ENCODE measurements around the gene PCDHGA7. TPM values are rescaled to one million over a fixed set of nuclear protein-coding genes. Genes with fewer than 3 reads are reported as not detected.
"Not testable (repeated sequence)": the region's sequence is repeated elsewhere in the genome, so short reads cannot be mapped to it uniquely, and the experiment has no call there.

Gene PCDHGA7
- total and polyA plus RNA-seq, 2 donors (not counting 3 experiments of a cell fraction or from before 2014, with no cell fraction given): 0.84 to 1.8 TPM

GRCh38 chr5:141345327-141345726 lies 37.2 kb upstream of the PCDHGA7 start:
- no peaks in the 10 kb centered on the region for H4K20me1 ChIP-seq (replicated peaks; ENCODE audit: control insufficient read depth, extremely low read depth, insufficient read depth, low read length)
- H3K4me3 ChIP-seq (replicated peaks in 1 of 3; ENCODE audit: insufficient read depth in 1 of 3, low read depth in 1 of 3, low read length in 3 of 3): no peak overlapping the region
- BruUV-seq (replicated peaks): no TSS peak
- H3K27ac ChIP-seq (ENCODE audit: insufficient read depth, low read depth, low read length): no peak overlapping the region
- intact Hi-C loops (cut with micrococcal nuclease) (no loop called here), dilution Hi-C loops (cut with MboI; ENCODE audit: extremely low pct_ligation_motif_present, low sequenced_read_pairs) (no loop called here)
- FAIRE-seq (no peak), DNase-seq (ENCODE audit: low read depth, low spot score) (no peak)
- H3K9ac ChIP-seq (replicated peaks; ENCODE audit: extremely low read depth, insufficient read depth, low read length): no peak overlapping the region
- no peaks in the 10 kb centered on the region for H3K36me3 ChIP-seq (ENCODE audit: control insufficient read depth in 2 of 2, extremely low read depth in 1 of 2, insufficient read depth in 2 of 2, low read length in 2 of 2)
- no peak for TF ChIP-seq MAX (IDR thresholded peaks at IDR 0.05; ENCODE audit: insufficient read depth, insufficient read length)
- TF ChIP-seq FOS (IDR thresholded peaks at IDR 0.05; ENCODE audit: borderline replicate concordance, insufficient read depth, low read length): no peak
- no peak for TF ChIP-seq EZH2 (IDR thresholded peaks at IDR 0.05; ENCODE audit: borderline replicate concordance, low read depth, low read length, severe bottlenecking)
- no peak for TF ChIP-seq POLR2AphosphoS5 (IDR thresholded peaks at IDR 0.05; ENCODE audit: insufficient read depth, low read depth, low read length)
- TF ChIP-seq MYC (IDR thresholded peaks at IDR 0.05; ENCODE audit: low read depth, low read length): no peak
- TF ChIP-seq POLR2A (IDR thresholded peaks at IDR 0.05; ENCODE audit: low read depth, low read length): no peak
- TF ChIP-seq CTCF (IDR thresholded peaks at IDR 0.05; ENCODE audit: extremely low read depth in 1 of 2, insufficient read depth in 1 of 2, low read depth in 1 of 2, low read length in 2 of 2): no peak
- TF ChIP-seq GATA2 (IDR thresholded peaks at IDR 0.05; ENCODE audit: insufficient read depth, insufficient read length, low read depth, low read length): no peak
- TF ChIP-seq JUN (IDR thresholded peaks at IDR 0.05; ENCODE audit: borderline replicate concordance, insufficient read depth, insufficient read length, low read depth): no peak
- ChIA-PET POLR2A (no interaction called here), CTCF (interaction anchor here (1.4 kb wide), 1 partner anchor 15 kb away, joined by 3 read pairs; the partner anchor contains the start of gene PCDHGA1)
- H3K4me2 ChIP-seq (ENCODE audit: insufficient read depth, low read length): no peak overlapping the region
- no peaks in the 10 kb centered on the region for H3K9me1 ChIP-seq (replicated peaks; ENCODE audit: control insufficient read depth, extremely low read depth, insufficient read depth, low read length)
- no peak overlapping the region for H2AFZ ChIP-seq (ENCODE audit: low read depth, low read length)
- H3K27me3 ChIP-seq (ENCODE audit: control insufficient read depth in 2 of 2, insufficient read depth in 2 of 2, low read length in 2 of 2): peaks cover 10 to 25% of the 10 kb centered on the region in 2 experiments
- H3K4me1 ChIP-seq (ENCODE audit: control insufficient read depth, extremely low read depth, insufficient read depth, low read length): peaks cover 3% of the 10 kb centered on the region
- H3K9me3 ChIP-seq (replicated peaks; ENCODE audit: control insufficient read depth, insufficient read depth, low read length): no peaks in the 10 kb centered on the region
- no peaks in the 10 kb centered on the region for H3K79me2 ChIP-seq (ENCODE audit: control insufficient read depth, insufficient read depth, low read length)

- H3K4me2 ChIP-seq (ENCODE audit: insufficient read depth, low read length); H3K9me3 ChIP-seq (replicated peaks; ENCODE audit: control insufficient read depth, insufficient read depth, low read length); POLR2A ChIA-PET; H3K4me3 ChIP-seq (replicated peaks in 1 of 3; ENCODE audit: insufficient read depth in 1 of 3, low read depth in 1 of 3, low read length in 3 of 3); H4K20me1 ChIP-seq (replicated peaks; ENCODE audit: control insufficient read depth, extremely low read depth, insufficient read depth, low read length); H3K27ac ChIP-seq (ENCODE audit: insufficient read depth, low read depth, low read length); FAIRE-seq; H3K4me1 ChIP-seq (ENCODE audit: control insufficient read depth, extremely low read depth, insufficient read depth, low read length); H3K9me1 ChIP-seq (replicated peaks; ENCODE audit: control insufficient read depth, extremely low read depth, insufficient read depth, low read length); dilution Hi-C loops (cut with MboI; ENCODE audit: extremely low pct_ligation_motif_present, low sequenced_read_pairs); BruUV-seq (replicated peaks); H3K79me2 ChIP-seq (ENCODE audit: control insufficient read depth, insufficient read depth, low read length); H3K36me3 ChIP-seq (ENCODE audit: control insufficient read depth in 2 of 2, extremely low read depth in 1 of 2, insufficient read depth in 2 of 2, low read length in 2 of 2); H3K9ac ChIP-seq (replicated peaks; ENCODE audit: extremely low read depth, insufficient read depth, low read length); intact Hi-C loops (cut with micrococcal nuclease); H2AFZ ChIP-seq (ENCODE audit: low read depth, low read length); DNase-seq (ENCODE audit: low read depth, low spot score): not testable (repeated sequence)
- peaks cover 17 to 31% of the 10 kb centered on the region in 2 experiments for H3K27me3 ChIP-seq (ENCODE audit: control insufficient read depth in 2 of 2, insufficient read depth in 2 of 2, low read length in 2 of 2)
- CTCF ChIA-PET: interaction anchor here (1.0 to 1.4 kb wide), 4 partner anchors 15 to 218 kb away, joined by 3 to 4 read pairs (median 3); partner anchors contain the start of genes PCDHGA1 and PCDHGB3
Measured at GRCh38 chr5:141346017-141346416, 36.5 kb upstream of the PCDHGA7 start.
